HL-60/S4 treated with phorbol 12-myristate 13-acetate at 8.2 ng/mL for 4 days and 3 days (cell line): Measurements from ENCODE around the gene FOXD2.

ENCODE experiments used
- in situ Hi-C: fragments of 300-500 bp; cut with MboI; formaldehyde crosslinking; loops from 2 replicates; pipeline ENCODE4 v1.15.0; 2022; ENCODE audit warnings: low sequenced_read_pairs

FOXD2 gene

DNA sequence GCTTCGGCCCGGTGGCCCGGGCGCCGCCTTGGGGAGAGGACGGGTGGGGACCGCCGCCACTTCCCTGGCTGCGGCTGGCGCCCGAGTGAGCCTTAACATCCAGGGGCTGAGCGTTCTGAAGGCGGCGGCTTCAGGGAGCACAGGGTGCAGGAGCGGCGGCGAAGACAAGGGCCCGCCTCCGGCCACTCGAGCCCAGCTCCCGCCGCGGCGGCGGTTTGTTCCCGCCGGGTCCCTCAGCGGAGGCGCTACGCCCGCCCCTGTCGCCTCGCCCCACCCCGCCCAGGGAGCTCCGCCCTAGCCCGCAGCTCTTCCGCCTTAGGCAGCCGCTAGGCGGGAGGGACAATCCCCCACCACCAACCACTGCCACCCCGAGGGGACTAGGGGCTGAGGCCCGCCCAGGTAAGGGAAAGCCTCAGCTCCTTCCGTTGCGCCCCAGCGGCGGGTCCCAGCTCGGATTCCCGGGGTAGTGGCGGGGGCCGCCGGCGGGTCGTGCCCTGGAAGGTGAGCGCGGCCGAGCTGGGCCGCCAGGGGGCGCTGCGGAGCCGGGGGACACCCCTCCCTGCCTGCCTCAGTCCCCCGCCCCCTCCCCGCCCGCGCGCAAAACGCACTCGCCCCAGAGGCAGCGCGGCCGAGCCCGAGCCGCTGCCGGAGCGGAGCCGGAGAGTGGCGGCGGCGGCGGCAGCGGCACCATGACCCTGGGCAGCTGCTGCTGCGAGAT lies at the start of gene FOXD2:
TSS of gene FOXD2 (plus strand) at position 598 of the 718 bp plus-strand sequence. CDS start at position 690, 92 bp downstream.
- in situ Hi-C loops, result no loop called here

DNA sequence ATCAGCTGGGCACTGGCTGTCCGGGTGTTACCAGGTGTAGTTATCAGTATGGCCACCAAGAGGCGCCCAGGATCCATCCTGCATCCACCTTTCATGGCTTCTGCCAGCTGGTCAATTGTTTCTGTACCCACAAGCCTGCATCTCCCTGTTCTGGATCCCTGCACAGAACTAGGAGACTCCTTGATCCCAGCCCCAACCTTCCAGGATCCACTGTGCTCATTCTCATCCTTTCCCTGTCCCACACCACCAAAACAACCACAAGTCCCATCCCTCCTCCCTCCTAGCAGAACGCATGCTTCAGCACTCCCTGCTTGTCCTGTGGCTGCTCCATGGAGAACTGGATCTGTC lies 49.0 kb upstream of the FOXD2 start:
- in situ Hi-C loops, result loop anchor here (25.0 kb wide), 1 partner anchor 323 kb away; no protein-coding TSS in a partner anchor

DNA sequence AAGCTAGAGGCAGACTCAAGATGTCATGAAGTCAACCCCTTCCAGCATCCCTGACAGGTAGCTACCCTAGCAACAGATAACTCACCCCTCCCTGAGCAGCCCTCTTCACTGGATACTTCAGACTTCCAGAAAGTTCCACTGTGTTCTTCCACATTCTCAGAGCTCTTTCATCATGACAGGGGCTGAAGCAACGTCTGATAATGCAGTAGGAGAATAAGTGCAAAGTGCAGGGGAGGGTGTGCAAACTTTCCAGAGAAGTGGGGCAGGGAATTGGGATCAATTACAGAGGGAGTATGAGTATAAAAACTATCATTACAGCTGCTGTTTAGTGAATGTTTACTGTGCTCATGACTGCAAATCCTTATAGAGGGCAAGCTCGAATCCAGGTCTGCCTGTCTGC lies 48.1 kb upstream of the FOXD2 start:
- in situ Hi-C loops, result loop anchor here (25.0 kb wide), 1 partner anchor 323 kb away; no protein-coding TSS in a partner anchor

DNA sequence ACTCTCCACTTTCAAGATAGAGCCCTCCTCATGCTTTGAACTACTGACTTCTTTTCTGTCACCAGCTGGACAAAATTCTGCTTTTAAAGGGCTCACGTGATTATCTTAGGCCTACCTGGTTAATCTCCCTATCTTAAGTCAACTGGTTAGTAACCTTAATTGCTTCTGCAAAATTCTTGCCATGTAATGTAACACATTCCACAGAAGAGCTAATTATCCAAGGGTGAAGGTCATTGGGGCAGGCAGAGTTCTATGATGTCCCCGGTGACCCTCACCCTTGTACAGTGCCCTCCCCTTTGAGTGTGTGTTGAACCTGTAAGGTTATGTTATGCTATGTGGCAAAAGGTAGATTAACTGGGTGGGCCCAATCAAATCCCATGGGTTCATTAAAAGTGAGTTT lies 47.0 kb upstream of the FOXD2 start:
- in situ Hi-C loops, result loop anchor here (25.0 kb wide), 1 partner anchor 321 kb away; no protein-coding TSS in a partner anchor

DNA sequence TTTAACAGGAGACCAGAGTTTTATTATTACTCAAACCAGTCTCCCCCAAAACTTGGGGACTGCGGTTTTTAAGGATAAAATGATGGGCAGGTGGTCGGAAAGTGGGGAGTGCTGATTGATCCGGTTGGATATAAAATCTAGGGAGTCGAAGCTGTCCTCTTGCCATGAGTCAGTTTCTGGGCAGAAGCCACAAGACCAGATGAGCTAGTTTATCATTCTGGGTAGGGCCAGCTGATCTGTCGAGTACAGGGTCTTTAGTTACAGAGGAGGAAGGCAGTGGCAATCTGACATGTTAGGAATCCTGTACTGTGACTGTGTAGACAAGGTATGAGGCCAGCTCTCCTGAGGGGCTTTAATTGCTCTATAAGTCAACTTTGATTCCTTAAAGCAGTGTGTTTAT lies 44.7 kb upstream of the FOXD2 start:
- in situ Hi-C loops, result loop anchor here (25.0 kb wide), 1 partner anchor 319 kb away; no protein-coding TSS in a partner anchor

DNA sequence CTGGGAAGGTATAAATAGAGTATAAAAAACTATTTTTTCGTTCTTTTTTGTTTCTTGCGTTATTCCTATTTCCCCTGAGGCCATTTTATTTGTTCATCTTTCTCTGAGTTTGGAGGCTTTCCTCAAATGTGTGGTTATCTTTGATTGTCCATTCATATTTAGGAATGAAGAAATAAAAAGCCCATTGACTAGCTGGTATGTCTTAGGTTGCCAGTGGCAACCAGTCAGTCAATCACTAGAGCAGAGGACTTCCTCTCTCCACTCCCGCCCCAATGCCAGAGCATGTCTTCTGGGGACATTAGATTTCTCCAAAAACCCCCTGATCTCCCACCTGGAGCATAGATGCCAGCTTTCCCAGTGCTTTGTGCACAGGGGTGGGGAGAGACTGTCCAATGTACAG lies 42.4 kb upstream of the FOXD2 start:
- in situ Hi-C loops, result loop anchor here (25.0 kb wide), 1 partner anchor 317 kb away; no protein-coding TSS in a partner anchor

DNA sequence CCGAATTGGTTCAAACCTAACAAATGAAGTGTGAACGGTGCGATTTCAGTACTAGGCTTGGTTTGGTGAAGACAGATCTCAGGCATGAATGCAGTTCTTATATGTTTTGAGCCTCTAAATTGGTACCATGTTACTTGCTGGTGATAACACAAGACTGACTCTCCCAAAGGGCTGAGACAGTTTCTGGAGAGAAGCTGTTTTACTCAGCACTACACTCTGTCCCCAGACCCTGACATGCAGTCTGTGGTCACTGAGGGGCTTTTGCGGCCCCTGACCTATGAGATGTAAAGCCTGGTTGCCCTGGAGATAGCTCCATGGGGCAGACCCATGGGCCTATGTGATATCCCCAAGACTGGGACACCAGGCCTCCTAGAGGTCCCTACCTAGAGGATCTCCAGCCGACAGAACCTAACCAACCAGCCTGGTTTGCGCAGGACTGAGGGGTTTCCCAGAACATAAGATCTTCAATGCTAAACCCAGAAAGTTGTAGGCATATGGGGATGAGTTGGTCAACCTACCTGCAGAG lies 41.1 kb upstream of the FOXD2 start:
- in situ Hi-C loops, result loop anchor here (25.0 kb wide), 1 partner anchor 316 kb away; no protein-coding TSS in a partner anchor

DNA sequence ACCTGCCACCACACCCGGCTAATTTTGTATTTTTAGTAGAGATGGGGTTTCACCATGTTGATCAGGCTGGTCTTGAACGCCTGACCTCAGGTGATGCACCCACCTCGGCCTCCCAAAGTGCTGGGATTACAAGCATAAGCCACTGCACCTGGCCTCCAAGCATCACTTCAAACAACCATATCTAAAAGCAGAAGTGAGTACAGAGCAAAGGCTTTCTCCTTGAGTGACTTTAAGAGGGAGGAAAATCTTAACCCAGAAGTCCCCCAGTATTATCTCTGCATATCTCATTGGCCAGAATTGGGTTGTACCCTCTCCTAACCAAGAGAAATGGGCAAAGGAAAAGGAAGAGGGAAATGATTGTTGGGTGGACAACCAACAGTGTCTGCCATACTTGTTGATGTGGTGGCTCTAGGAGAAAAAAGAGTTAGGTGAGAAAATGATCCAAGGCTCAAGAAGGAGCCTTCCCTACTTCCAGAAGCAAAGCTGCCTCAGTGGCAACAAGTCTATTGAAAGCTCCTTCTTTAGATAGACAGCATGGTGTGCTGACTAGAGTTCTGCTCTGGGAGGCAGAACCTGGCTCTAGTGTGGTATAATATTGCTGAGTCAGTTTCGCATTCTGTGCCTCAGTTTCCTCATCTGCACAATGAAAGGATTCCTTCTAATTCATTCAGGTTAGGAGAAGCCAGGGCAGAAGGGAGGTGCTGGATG lies 38.6 kb upstream of the FOXD2 start:
- in situ Hi-C loops, result loop anchor here (25.0 kb wide), 1 partner anchor 313 kb away; no protein-coding TSS in a partner anchor

DNA sequence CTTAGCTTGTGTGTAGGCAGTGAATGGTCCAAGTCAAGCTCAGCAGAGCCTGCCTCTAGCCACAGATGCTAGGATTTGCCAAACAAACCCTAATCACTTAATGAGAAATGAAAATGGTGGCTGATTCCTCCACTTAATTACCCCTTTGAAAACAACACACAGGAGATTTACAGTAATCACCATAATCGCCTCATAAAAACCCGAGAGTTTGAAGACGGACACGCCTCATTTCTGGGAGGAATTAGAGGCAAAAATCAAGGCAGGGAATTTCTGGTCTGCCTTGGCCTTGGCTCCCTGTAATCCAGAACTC lies 38.0 kb upstream of the FOXD2 start:
- in situ Hi-C loops, result loop anchor here (25.0 kb wide), 1 partner anchor 312 kb away; no protein-coding TSS in a partner anchor

DNA sequence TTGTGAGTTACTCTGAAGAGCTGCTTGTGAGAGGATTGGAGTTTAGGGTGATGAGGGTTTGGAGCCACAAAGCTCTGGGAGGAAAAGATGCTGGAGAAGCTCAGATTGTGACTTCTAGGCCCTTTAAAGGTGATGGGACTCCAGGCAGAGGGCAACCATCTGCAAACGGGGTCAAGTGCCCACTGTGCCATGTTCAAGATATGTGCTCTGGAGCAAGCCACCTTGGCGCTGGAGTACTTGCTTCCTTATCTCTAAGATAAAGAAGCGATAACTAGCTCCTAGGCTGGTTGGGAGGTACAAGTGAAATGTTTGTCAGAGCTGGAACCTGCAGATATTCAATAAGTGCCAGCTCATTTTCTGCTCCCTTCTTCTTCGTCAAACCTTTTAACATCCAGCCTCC lies 36.1 kb upstream of the FOXD2 start:
- in situ Hi-C loops, result no loop called here

DNA sequence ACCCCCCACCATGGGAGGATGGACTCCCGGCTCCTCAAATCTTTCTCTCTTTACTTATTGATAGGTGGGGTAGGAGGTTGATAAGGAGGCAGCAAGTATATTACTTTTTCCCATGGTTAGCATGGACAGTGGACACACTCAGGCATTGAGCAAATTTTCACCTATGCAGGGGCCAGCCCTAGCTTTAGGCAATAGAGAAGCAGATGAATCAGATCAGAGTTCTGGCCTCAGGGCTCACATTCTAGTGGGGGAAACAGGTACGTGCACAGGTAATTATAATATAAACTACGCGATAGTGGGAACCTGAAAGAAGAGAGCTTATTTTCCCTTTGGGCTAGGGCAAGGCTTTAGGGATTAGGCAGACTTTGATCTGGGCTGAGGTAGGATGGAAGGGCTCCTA lies 35.3 kb upstream of the FOXD2 start:
- in situ Hi-C loops, result no loop called here

DNA sequence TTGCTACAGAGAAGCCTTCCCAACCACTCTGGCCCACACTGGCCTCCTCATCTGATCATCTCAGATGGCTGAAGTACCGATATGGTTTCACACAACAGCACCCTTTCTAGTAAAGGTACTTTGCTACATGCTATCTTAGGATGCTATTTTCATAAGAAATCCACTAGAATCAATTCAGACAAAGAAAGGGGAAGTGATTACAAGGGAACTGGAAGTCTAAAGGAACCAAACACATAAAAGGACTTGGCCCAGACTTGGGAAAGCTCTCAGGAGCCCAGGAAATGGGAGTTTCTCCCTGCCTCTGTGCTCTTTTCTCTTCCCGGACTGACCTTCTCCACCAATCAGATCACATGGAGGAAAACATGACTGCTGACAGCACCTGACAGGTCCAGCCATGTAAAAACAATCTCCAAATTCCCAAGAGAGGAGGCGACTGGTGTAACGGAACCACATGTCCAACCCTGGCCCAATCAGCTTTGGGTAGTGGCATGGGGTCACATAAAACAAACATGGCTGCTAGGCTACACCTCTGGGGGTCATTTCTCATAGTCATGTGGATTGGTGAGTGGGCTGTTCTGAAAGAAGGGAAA lies 34.4 kb upstream of the FOXD2 start:
- in situ Hi-C loops, result no loop called here

DNA sequence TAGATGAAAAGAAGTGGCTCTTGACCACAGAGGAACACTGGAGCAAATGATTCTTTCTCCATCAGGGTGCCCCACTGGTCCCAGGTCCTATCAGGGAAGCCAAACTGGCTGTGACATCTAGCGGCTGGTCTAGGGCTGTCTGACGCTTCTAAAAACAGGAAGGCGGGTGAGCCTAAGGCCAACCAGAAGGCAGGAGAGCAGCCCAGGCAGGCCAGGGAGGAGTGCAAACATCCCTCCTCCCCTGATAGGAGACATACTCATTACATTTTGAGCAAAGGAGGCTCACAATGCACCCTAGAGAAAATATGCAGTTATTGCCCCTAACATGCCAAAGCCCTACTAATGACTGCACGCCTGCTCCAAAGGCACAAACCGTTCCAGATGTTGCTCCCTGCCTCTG lies 32.1 kb upstream of the FOXD2 start:
- in situ Hi-C loops, result no loop called here

DNA sequence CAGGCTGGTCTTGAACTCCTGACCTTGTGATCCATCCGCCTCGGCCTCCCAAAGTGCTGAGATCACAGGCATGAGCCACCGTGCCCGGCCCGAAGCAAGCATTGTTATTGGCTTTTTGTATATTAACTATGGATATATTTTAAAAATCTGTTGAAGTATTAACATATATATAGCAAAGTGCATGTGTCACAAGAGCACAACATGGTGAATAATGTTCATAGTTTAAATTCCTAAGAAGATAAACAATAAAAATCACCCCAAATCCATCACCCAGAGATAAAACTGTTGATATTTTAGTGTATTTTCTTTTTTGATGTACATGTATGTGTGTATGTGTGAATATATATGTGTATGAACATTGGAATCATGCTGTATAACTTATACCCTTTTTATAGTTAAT lies 30.9 kb upstream of the FOXD2 start:
- in situ Hi-C loops, result no loop called here

DNA sequence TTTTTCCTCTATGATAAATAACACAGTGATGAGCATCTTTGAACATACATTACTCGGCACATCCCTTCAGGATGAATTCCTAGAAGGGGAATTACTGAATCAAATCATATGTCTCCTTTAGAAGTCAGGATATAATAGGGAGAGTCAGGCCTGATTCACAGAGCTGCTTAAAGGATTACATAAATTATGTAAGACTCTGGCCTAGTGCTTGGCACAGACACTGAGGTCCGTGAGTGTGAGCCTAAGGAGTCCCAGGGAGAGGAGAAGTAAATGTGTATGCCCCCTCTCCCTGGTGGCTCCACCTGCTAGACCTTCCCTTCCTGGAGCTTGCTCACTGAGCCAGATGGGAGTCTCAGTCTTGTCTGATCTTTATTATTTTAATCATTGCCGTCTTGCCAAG lies 30.4 kb upstream of the FOXD2 start:
- in situ Hi-C loops, result no loop called here

DNA sequence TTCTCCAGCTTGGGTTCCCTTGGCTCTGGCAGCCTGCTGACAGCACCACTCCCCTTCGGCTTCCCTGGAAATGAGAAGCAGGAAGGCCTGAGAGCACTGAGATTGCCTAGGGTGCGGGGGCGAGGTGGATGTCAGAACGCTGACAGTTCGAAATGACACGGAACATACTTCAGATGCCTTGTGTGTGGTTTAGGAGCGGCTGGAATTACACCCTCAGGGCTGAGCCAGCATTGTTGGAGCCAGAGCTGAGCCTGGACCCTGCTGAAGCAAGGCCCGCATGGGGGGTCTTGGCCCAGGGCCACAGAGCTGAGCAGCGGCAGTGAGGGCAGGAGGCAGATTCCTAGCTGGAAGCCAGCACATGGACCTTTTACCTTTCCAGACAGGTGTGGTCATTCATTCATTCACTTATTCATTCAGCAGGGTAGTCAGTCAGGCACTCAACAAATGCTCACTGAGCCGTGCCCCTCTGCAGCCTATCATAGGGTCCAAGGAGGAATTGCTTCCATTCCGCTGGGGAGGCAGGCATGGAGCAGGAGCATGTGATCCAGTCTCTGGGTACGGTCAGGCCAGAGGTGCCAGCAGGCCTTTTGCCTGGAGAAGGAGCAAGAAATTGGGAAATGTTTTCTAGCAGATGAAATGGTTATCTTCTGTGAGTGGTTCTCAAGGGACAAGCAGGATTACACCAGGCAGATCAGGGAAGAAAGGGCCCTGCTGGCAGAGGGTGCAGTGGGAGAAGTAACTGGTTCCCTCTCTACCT lies 28.4 kb upstream of the FOXD2 start:
- in situ Hi-C loops, result no loop called here

DNA sequence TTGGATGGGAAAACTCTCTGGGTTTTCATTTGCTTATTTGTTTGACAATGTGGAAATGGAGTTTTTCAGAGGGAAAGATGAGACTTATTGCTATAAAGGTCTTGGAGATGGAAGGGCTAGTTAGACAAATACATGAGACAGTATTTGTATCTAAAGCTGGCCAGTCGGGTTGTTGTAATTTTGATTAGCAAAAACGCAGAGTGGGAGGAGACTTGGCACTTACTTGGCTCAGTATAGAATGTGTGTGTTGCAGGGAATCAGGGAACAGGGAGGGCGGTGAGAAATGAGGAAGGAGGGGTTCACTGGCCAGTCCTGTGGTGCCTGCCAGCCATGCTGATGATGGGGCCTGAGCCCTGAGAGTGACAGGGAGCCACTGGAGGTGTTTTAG lies 27.8 kb upstream of the FOXD2 start:
- in situ Hi-C loops, result no loop called here

DNA sequence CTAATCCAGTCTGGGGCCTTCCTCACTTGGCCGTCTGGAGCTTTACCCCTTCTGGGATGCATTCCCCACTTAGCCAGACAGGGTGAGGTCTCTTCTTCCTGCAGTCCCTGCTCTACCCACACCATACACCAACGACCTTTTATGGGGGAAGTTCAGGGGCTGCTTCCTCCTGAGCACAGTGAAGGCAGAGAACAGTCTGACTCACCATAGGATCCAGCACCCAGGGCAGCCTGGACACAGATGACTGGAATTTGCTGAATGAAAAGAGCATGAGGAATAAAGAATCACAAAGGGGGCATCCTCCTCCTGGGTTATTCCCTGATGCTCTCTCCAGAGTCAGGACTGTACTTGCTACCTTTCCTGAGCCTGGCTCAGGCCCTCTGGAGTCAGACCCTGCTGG lies 26.4 kb upstream of the FOXD2 start:
- in situ Hi-C loops, result no loop called here

DNA sequence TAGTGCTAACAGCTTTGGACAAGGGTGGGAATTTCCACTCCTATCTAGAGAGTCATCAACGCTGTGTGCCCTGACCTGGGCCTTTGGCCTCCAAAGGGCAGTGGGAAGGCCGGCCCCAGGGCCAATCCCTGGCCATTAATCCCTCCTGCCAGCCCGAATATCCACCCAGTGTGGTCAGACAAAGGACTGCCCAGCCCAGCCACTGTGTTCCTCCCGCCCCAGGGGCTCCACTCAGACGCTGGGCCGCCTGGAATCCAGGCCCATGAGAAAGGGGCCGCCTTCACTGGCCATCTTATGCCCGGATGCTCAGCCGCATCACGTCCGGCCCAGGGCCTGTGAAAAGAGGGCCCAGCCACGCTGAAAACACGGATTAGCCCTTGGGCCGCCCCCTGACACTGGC lies 25.4 kb upstream of the FOXD2 start:
- in situ Hi-C loops, result no loop called here

DNA sequence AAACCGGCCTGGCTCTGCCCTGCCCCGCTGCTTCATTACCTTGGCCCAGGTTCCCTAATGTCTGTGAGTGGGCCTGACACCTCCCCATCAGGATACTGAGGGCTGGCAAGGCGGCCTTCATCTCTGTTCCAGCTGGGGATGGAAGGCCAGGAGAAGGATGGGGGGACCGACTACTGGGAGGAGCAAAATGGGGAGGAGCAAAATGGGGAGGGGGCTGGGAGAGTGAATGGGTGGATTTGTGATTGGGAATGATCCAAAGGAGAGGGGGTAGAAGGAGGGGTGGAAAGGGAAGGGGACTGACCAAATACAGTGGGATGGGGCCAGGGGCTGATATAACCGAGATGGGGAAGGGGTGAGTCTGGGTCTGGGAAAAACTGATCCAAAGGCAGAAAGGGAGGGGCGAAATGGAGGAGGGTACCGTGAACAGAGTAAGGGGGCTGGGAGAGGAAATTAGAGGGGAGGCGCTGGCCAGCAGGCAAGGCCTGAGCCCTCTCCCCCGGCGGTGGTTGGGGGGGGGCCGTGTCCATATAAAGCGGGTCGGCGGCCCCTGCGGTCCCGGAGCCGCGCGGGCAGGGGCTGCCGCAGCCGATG lies 22.0 kb upstream of the FOXD2 start, which contains the start of gene FOXE3:
TSS of gene FOXE3 (plus strand) at position 558 of the 591 bp plus-strand sequence. CDS start at position 589, 31 bp downstream.
- in situ Hi-C loops, result no loop called here
